GM23338 (cell line): ENCODE data around the gene BAK1.

Experiments used
- CREB1 ChIP-seq: fragments of 250-450 bp; sonication (Bioruptor Pico); IDR thresholded peaks from 2 replicates; pipeline ENCODE4 v1.5.0; 2020; ENCODE audit warnings: low read depth, mild to moderate bottlenecking, moderate library complexity
- EZH2 ChIP-seq: fragments of 200-600 bp; sonication (generic); IDR thresholded peaks from one replicate; pipeline ENCODE4 v1.8.0; 2017; ENCODE audit warnings: antibody characterized with exemption, mild to moderate bottlenecking, low read depth; ENCODE audit not compliant: unreplicated experiment
- EZH2phosphoT487 ChIP-seq: fragments of 200-600 bp; sonication (generic); IDR thresholded peaks from one replicate; pipeline ENCODE4 v1.8.1; 2018; ENCODE audit warnings: antibody characterized with exemption; ENCODE audit not compliant: unreplicated experiment
- JUNB ChIP-seq: IDR thresholded peaks from one replicate; pipeline ENCODE4 v1.6.1; 2016; ENCODE audit warnings: antibody characterized with exemption; ENCODE audit not compliant: unreplicated experiment
- NANOG ChIP-seq: IDR thresholded peaks from 2 replicates; pipeline ENCODE4 v1.6.1; 2016; ENCODE audit warnings: antibody characterized with exemption, borderline replicate concordance
- POLR2AphosphoS5 ChIP-seq: IDR thresholded peaks from 2 replicates; pipeline ENCODE4 v1.6.1; 2016; ENCODE audit warnings: antibody characterized with exemption, low read depth
- STAT1 ChIP-seq: IDR thresholded peaks from one replicate; pipeline ENCODE4 v1.6.1; 2016; ENCODE audit warnings: antibody characterized with exemption; ENCODE audit not compliant: unreplicated experiment
- ZNF114 ChIP-seq: fragments of 250-450 bp; sonication (Bioruptor Pico); IDR thresholded peaks from 2 replicates; pipeline ENCODE4 v1.5.0; 2020; ENCODE audit warnings: mild to moderate bottlenecking, moderate library complexity
- ZNF331 ChIP-seq: fragments of 250-450 bp; sonication (Bioruptor Pico); IDR thresholded peaks from 2 replicates; pipeline ENCODE4 v1.5.0; 2020; ENCODE audit warnings: low read depth, mild to moderate bottlenecking, moderate library complexity
- TF ChIP-seq, protein P1 (sequence below), 2 experiments: fragments of 200-600 bp in 1 of 2; sonication (generic) in 1 of 2; conservative IDR thresholded peaks; 2 replicates each; pipeline versions ENCODE4 v1.5.1 to v1.6.1; 2016 to 2017; ENCODE audit warnings: antibody characterized with exemption in 2 of 2, low read depth in 2 of 2, mild to moderate bottlenecking in 2 of 2, moderate library complexity in 1 of 2
- TF ChIP-seq, protein P2 (sequence below): IDR thresholded peaks from one replicate; pipeline ENCODE4 v1.6.1; 2018; ENCODE audit warnings: antibody characterized with exemption; ENCODE audit not compliant: unreplicated experiment
- TF ChIP-seq, protein P3 (sequence below): IDR thresholded peaks from 2 replicates; pipeline ENCODE4 v1.6.1; 2016; ENCODE audit warnings: antibody characterized with exemption

DNA sequence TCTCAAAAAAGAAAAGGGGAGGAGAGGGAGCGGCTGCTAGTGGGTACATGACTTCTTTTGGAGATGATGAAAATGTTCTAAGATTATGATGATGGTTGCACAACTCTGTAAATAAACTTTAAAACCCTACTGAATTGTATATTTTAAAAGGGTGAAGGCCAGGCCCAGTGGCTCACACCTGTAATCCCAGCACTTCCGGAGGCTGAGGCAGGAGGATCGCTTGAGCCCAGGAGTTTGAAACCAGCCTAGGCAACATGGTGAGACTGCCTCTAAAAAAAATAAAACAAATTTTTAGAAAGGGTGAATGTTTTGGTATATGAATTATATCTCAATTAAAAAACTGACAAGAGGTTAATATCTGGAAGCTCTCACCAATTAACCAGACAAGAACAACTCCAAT, 45.4 kb downstream of the BAK1 start:
- TF ChIP-seq, protein P1, sequence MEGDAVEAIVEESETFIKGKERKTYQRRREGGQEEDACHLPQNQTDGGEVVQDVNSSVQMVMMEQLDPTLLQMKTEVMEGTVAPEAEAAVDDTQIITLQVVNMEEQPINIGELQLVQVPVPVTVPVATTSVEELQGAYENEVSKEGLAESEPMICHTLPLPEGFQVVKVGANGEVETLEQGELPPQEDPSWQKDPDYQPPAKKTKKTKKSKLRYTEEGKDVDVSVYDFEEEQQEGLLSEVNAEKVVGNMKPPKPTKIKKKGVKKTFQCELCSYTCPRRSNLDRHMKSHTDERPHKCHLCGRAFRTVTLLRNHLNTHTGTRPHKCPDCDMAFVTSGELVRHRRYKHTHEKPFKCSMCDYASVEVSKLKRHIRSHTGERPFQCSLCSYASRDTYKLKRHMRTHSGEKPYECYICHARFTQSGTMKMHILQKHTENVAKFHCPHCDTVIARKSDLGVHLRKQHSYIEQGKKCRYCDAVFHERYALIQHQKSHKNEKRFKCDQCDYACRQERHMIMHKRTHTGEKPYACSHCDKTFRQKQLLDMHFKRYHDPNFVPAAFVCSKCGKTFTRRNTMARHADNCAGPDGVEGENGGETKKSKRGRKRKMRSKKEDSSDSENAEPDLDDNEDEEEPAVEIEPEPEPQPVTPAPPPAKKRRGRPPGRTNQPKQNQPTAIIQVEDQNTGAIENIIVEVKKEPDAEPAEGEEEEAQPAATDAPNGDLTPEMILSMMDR (conservative IDR thresholded peaks at IDR 0.05; ENCODE audit: low read depth in 2 of 2), result no peak
- TF ChIP-seq POLR2AphosphoS5 (no peak), CREB1 (CRISPR knock-in tag) (no peak), JUNB (no peak), EZH2 (no peak), EZH2phosphoT487 (no peak), ZNF331 (CRISPR knock-in tag) (no peak), ZNF114 (CRISPR knock-in tag) (no peak), STAT1 (no peak), NANOG (no peak)
- TF ChIP-seq, protein P2, sequence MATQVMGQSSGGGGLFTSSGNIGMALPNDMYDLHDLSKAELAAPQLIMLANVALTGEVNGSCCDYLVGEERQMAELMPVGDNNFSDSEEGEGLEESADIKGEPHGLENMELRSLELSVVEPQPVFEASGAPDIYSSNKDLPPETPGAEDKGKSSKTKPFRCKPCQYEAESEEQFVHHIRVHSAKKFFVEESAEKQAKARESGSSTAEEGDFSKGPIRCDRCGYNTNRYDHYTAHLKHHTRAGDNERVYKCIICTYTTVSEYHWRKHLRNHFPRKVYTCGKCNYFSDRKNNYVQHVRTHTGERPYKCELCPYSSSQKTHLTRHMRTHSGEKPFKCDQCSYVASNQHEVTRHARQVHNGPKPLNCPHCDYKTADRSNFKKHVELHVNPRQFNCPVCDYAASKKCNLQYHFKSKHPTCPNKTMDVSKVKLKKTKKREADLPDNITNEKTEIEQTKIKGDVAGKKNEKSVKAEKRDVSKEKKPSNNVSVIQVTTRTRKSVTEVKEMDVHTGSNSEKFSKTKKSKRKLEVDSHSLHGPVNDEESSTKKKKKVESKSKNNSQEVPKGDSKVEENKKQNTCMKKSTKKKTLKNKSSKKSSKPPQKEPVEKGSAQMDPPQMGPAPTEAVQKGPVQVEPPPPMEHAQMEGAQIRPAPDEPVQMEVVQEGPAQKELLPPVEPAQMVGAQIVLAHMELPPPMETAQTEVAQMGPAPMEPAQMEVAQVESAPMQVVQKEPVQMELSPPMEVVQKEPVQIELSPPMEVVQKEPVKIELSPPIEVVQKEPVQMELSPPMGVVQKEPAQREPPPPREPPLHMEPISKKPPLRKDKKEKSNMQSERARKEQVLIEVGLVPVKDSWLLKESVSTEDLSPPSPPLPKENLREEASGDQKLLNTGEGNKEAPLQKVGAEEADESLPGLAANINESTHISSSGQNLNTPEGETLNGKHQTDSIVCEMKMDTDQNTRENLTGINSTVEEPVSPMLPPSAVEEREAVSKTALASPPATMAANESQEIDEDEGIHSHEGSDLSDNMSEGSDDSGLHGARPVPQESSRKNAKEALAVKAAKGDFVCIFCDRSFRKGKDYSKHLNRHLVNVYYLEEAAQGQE, result no peak
- TF ChIP-seq, protein P3, sequence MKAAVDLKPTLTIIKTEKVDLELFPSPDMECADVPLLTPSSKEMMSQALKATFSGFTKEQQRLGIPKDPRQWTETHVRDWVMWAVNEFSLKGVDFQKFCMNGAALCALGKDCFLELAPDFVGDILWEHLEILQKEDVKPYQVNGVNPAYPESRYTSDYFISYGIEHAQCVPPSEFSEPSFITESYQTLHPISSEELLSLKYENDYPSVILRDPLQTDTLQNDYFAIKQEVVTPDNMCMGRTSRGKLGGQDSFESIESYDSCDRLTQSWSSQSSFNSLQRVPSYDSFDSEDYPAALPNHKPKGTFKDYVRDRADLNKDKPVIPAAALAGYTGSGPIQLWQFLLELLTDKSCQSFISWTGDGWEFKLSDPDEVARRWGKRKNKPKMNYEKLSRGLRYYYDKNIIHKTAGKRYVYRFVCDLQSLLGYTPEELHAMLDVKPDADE, result no peak
